NCI-H2196 (cell line): ENCODE measurements around the gene ZNF568.

Experiments
- DNase-seq: peaks from one replicate; lab custom pipeline; 2025; ENCODE audit not compliant: unreplicated experiment; lab: John Stamatoyannopoulos, UW

The ZNF568 gene

GRCh38 chr19:36997843-36998235 lies 81.7 kb downstream of the ZNF568 start:
- DNase-seq, result no peak

GRCh38 chr19:36999313-36999712 lies 83.2 kb downstream of the ZNF568 start:
- DNase-seq, result no peak

- no peak for DNase-seq
Observed at GRCh38 chr19:37007587-37008220, 91.6 kb downstream of the ZNF568 start.

- DNase-seq, result no peak
Observed at GRCh38 chr19:37009871-37010270, 93.7 kb downstream of the ZNF568 start.

GRCh38 chr19:37012093-37012745 lies 96.1 kb downstream of the ZNF568 start:
- no peak for DNase-seq

DNA sequence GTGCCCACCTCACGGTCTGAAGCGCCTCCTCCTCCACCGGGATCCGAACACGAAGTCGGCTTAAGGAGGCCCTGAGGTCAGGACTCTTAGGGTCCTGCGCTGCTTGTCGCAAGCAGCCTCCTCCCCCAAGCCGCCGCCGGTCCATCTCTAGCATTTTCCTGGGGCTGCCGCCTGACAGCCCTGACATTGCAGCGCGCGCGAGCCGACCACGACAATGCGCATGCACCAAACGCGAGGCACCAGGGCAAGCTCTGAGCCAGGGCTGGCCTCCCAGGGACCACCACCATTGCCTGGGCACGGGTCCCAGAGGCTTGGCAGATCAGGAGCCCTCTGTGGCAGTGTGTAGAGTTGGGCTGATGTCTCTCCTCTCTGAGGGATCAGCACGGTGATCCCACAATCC lies 98.3 kb downstream of the ZNF568 start:
- no peak for DNase-seq

DNA sequence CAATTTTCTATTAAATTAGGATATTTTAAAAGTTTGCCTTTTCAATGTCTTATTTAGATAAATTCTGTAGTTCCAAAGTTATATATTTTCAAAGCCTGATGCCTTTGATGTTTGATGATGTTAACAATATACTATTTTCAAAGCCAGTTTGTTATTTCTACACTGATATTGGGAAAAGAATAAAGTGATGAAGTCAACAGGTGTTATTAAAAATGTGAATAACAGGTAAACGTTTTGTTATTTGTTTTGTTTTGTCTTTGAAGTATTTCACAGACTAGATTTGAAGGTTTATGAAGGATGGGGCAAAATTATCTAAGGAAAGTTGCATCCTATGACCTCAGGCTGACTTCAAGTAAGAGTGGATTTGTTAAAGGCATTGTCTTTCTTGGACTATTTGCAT lies 129.0 kb downstream of the ZNF568 start:
- no peak for DNase-seq
